ENCODE measurements around the gene PMVK.
"Not testable (repeated sequence)": the region's sequence is repeated elsewhere in the genome, so short reads cannot be mapped to it uniquely, and the experiment has no call there.

Gene PMVK

GRCh38 chr1:154936555-154937084 is at the start of gene PMVK:
TSS of gene PMVK (minus strand) at chr1:154936719. CDS start at chr1:154936685, 34 bp downstream.
- peak; percentile 97 for DNase-seq (ENCODE audit: low read depth)

- DNase-seq (ENCODE audit: low read depth): no peak
These were observed 47.4 kb upstream of the PMVK start for GRCh38 chr1:154983776-154984466.

- DNase-seq (ENCODE audit: low read depth): peak; percentile 100
These were observed 46.6 kb upstream of the PMVK start, which contains the start of gene FLAD1 for GRCh38 chr1:154982897-154983648. TSS of gene FLAD1 (plus strand) at chr1:154983344. CDS start at chr1:154983695, 351 bp downstream.

GRCh38 chr1:154982341-154982740 is 45.8 kb upstream of the PMVK start:
- DNase-seq (ENCODE audit: low read depth): no peak

- no peak for DNase-seq (ENCODE audit: low read depth)
These were observed 41.8 kb upstream of the PMVK start for GRCh38 chr1:154978360-154978759.

- not testable (repeated sequence) for DNase-seq (ENCODE audit: low read depth)
These were observed 41.2 kb upstream of the PMVK start for GRCh38 chr1:154977762-154978161.

GRCh38 chr1:154975409-154976059 is 39.0 kb upstream of the PMVK start:
- peak; percentile 66 for DNase-seq (ENCODE audit: low read depth)

GRCh38 chr1:154974808-154975408 is 38.4 kb upstream of the PMVK start:
- peak; percentile 96 for DNase-seq (ENCODE audit: low read depth)

GRCh38 chr1:154974102-154974807 is 37.7 kb upstream of the PMVK start, which contains the start of gene CKS1B:
TSS of gene CKS1B (plus strand) at chr1:154974681. CDS start at chr1:154974746, 65 bp downstream.
- DNase-seq (ENCODE audit: low read depth): peak; percentile 100

GRCh38 chr1:154973344-154974101 is 37.0 kb upstream of the PMVK start:
- peak; percentile 99 for DNase-seq (ENCODE audit: low read depth)

GRCh38 chr1:154972517-154973343 is 36.2 kb upstream of the PMVK start:
- DNase-seq (ENCODE audit: low read depth): peak; percentile 98

- DNase-seq (ENCODE audit: low read depth): no peak
These were observed 35.6 kb upstream of the PMVK start for GRCh38 chr1:154972213-154972516.

- DNase-seq (ENCODE audit: low read depth): peak; percentile 24
These were observed 35.0 kb upstream of the PMVK start for GRCh38 chr1:154971341-154971998.

GRCh38 chr1:154970631-154971340 is 34.3 kb upstream of the PMVK start, which contains the start of gene SHC1:
TSS of gene SHC1 (minus strand) at chr1:154970747. CDS start at chr1:154970526, 221 bp downstream.
- DNase-seq (ENCODE audit: low read depth): peak; percentile 96

- DNase-seq (ENCODE audit: low read depth): peak; percentile 23
These were observed 33.4 kb upstream of the PMVK start for GRCh38 chr1:154969860-154970452.

GRCh38 chr1:154969246-154969645 is 32.7 kb upstream of the PMVK start:
- DNase-seq (ENCODE audit: low read depth): no peak

- DNase-seq (ENCODE audit: low read depth): no peak
These were observed 32.2 kb upstream of the PMVK start for GRCh38 chr1:154968731-154969130.

- no peak for DNase-seq (ENCODE audit: low read depth)
These were observed 30.9 kb upstream of the PMVK start for GRCh38 chr1:154967331-154967950.

All from ELR (cell line).